ENCODE measurements around the gene NLRX1. TPM values are rescaled to one million over a fixed set of nuclear protein-coding genes. Genes with fewer than 3 reads are reported as not detected.
"Not testable (repeated sequence)": the region's sequence is repeated elsewhere in the genome, so short reads cannot be mapped to it uniquely, and the experiment has no call there.

Gene NLRX1
- total RNA-seq, 6 experiments from 2014 or later, result 8.1 to 13.2 (median 10.9) TPM

GRCh38 chr11:119179342-119179741 is 10.8 kb downstream of the NLRX1 start:
- no peak overlapping the region for H3K4me3 ChIP-seq
- no peaks in the 10 kb centered on the region for H3K27me3 ChIP-seq
- H3K9me3 ChIP-seq, result no peaks in the 10 kb centered on the region
- 80% methylated on average over 2 of the region's 6 CpGs for WGBS (ENCODE audit: insufficient coverage, low coverage, low lambda C conversion rate, missing lambda C conversion rate)
- peaks cover 0 to 7% (median 0%) of the 10 kb centered on the region in 4 donors for H3K36me3 ChIP-seq
- H3K4me1 ChIP-seq, result peaks cover 0 to 14% (median 5%) of the 10 kb centered on the region in 4 donors
- ATAC-seq, result no peak
- no peak for TF ChIP-seq POLR2A (IDR thresholded peaks at IDR 0.05)
- no peak for DNase-seq
- intact Hi-C loops (cut with DNase I), result no loop called here
- no peak overlapping the region for H3K27ac ChIP-seq

- Histone ChIP-seq H3K4me1 (peaks cover 0 to 14% (median 5%) of the 10 kb centered on the region in 4 donors), H3K9me3 (no peaks in the 10 kb centered on the region), H3K4me3 (no peak overlapping the region), H3K36me3 (peaks cover 0 to 1% (median 0%) of the 10 kb centered on the region in 4 donors), H3K27me3 (no peaks in the 10 kb centered on the region), H3K27ac (no peak overlapping the region)
- no peak for TF ChIP-seq CTCF (IDR thresholded peaks at IDR 0.05)
- TF ChIP-seq POLR2A (IDR thresholded peaks at IDR 0.05), result no peak
- WGBS (ENCODE audit: insufficient coverage, low coverage, low lambda C conversion rate, missing lambda C conversion rate), result 36% methylated on average over 3 of the region's 10 CpGs
- DNase-seq (peak; percentile 55 to 71 (median 69)), ATAC-seq (peak; percentile 49 to 69 (median 58))
- intact Hi-C loops (cut with DNase I), result no loop called here
These were observed 11.5 kb downstream of the NLRX1 start for GRCh38 chr11:119179983-119180382.

- TF ChIP-seq CTCF (IDR thresholded peaks at IDR 0.05) (no peak), POLR2A (IDR thresholded peaks at IDR 0.05) (no peak)
- H3K36me3 ChIP-seq, result no peaks in the 10 kb centered on the region
- peaks cover 0 to 14% (median 5%) of the 10 kb centered on the region in 4 donors for H3K4me1 ChIP-seq
- DNase-seq (peak in 1 of 3 donors; percentile 69), ATAC-seq (peak; percentile 65 to 76 (median 72))
- no peaks in the 10 kb centered on the region for H3K27me3 ChIP-seq
- WGBS (ENCODE audit: insufficient coverage, low coverage, low lambda C conversion rate, missing lambda C conversion rate), result 63% methylated on average over 4 of the region's 6 CpGs
- no peaks in the 10 kb centered on the region for H3K9me3 ChIP-seq
- H3K4me3 ChIP-seq, result no peak overlapping the region
- intact Hi-C loops (cut with DNase I), result no loop called here
- H3K27ac ChIP-seq, result no peak overlapping the region
These were observed 12.5 kb downstream of the NLRX1 start for GRCh38 chr11:119180729-119181676.

GRCh38 chr11:119181677-119182412 is 13.3 kb downstream of the NLRX1 start:
- Histone ChIP-seq H3K36me3 (no peaks in the 10 kb centered on the region), H3K4me3 (no peak overlapping the region), H3K27me3 (no peaks in the 10 kb centered on the region), H3K9me3 (no peaks in the 10 kb centered on the region), H3K27ac (no peak overlapping the region), H3K4me1 (peaks cover 0 to 14% (median 5%) of the 10 kb centered on the region in 4 donors)
- 78% methylated on average over 6 of the region's 17 CpGs for WGBS (ENCODE audit: insufficient coverage, low coverage, low lambda C conversion rate, missing lambda C conversion rate)
- peak; percentile 21 to 38 (median 22) for ATAC-seq
- no peak for TF ChIP-seq CTCF (IDR thresholded peaks at IDR 0.05)
- no peak for TF ChIP-seq POLR2A (IDR thresholded peaks at IDR 0.05)
- DNase-seq, result no peak
- intact Hi-C loops (cut with DNase I), result no loop called here

- H3K4me3 ChIP-seq; DNase-seq; H3K27me3 ChIP-seq; H3K27ac ChIP-seq; intact Hi-C loops (cut with DNase I); H3K9me3 ChIP-seq; ATAC-seq; H3K36me3 ChIP-seq: not testable (repeated sequence)
- H3K4me1 ChIP-seq, result peaks cover 0 to 10% (median 5%) of the 10 kb centered on the region in 4 donors
- WGBS (ENCODE audit: insufficient coverage, low coverage, low lambda C conversion rate, missing lambda C conversion rate), result 84% methylated on average over 8 of the region's 9 CpGs
These were observed 15.9 kb downstream of the NLRX1 start for GRCh38 chr11:119184399-119184798.

Measured in right lobe of liver (tissue), 6 donors.